ENCODE measurements around the gene BCL10. TPM values are rescaled to one million over a fixed set of nuclear protein-coding genes. Genes with fewer than 3 reads are reported as not detected.

The BCL10 gene
- total RNA-seq, 2 donors from 2014 or later = 21.3 to 22.6 TPM

- Histone ChIP-seq H3K9me3 (ENCODE audit: control insufficient read depth, low read length) (no peaks in the 10 kb centered on the region), H3K9ac (ENCODE audit: extremely low read depth, low read length, poor library complexity, severe bottlenecking) (no peak overlapping the region), H3K36me3 (ENCODE audit: control insufficient read depth, insufficient read depth, low read length) (no peaks in the 10 kb centered on the region), H3K27ac (ENCODE audit: low read depth, low read length) (no peak overlapping the region), H3K4me3 (ENCODE audit: low read length) (no peak overlapping the region), H3K27me3 (ENCODE audit: control insufficient read depth, insufficient read depth, low read length, poor library complexity, severe bottlenecking) (no peaks in the 10 kb centered on the region), H3K4me1 (ENCODE audit: control insufficient read depth, insufficient read depth, low read length) (peaks cover 2% of the 10 kb centered on the region)
- no peak for DNase-seq
- Mint-ChIP-seq H3K27me3 (ENCODE audit: insufficient read depth) (no peaks in the 10 kb centered on the region), H3K4me3 (no peak overlapping the region), H3K36me3 (ENCODE audit: low read depth) (no peaks in the 10 kb centered on the region), H3K9me3 (no peaks in the 10 kb centered on the region), H3K4me1 (peaks cover 20% of the 10 kb centered on the region), H3K27ac (no peak overlapping the region)
- no peak for TF ChIP-seq CTCF (conservative IDR thresholded peaks at IDR 0.05)
- WGBS, 2 experiments (ENCODE audit: insufficient coverage in 1 of 2, insufficient read length in 1 of 2) = 95 to 100% methylated on average over 2 of the region's 2 CpGs
These were observed 44.1 kb upstream of the BCL10 start for GRCh38 chr1:85320371-85321131.

GRCh38 chr1:85319931-85320330, 43.5 kb upstream of the BCL10 start:
- no peaks in the 10 kb centered on the region for H3K9me3 Mint-ChIP-seq
- H3K4me1 Mint-ChIP-seq = peaks cover 14% of the 10 kb centered on the region
- no peak overlapping the region for H3K27ac Mint-ChIP-seq
- DNase-seq = no peak
- H3K9ac ChIP-seq (ENCODE audit: extremely low read depth, low read length, poor library complexity, severe bottlenecking) = no peak overlapping the region
- TF ChIP-seq CTCF (conservative IDR thresholded peaks at IDR 0.05) = no peak
- H3K4me3 Mint-ChIP-seq = no peak overlapping the region
- no peaks in the 10 kb centered on the region for H3K36me3 Mint-ChIP-seq (ENCODE audit: low read depth)
- H3K27me3 Mint-ChIP-seq (ENCODE audit: insufficient read depth) = no peaks in the 10 kb centered on the region
- WGBS, 2 experiments (ENCODE audit: insufficient coverage in 1 of 2, insufficient read length in 1 of 2) = 92 to 93% methylated on average over 2 to 4 of the region's 4 CpGs
- H3K36me3 ChIP-seq (ENCODE audit: control insufficient read depth, insufficient read depth, low read length) = no peaks in the 10 kb centered on the region
- H3K27me3 ChIP-seq (ENCODE audit: control insufficient read depth, insufficient read depth, low read length, poor library complexity, severe bottlenecking) = no peaks in the 10 kb centered on the region
- H3K4me3 ChIP-seq (ENCODE audit: low read length) = no peak overlapping the region
- peaks cover 2% of the 10 kb centered on the region for H3K4me1 ChIP-seq (ENCODE audit: control insufficient read depth, insufficient read depth, low read length)
- no peak overlapping the region for H3K27ac ChIP-seq (ENCODE audit: low read depth, low read length)
- H3K9me3 ChIP-seq (ENCODE audit: control insufficient read depth, low read length) = no peaks in the 10 kb centered on the region

GRCh38 chr1:85319491-85319890, 43.1 kb upstream of the BCL10 start:
- Mint-ChIP-seq H3K9me3 (no peaks in the 10 kb centered on the region), H3K4me3 (no peak overlapping the region), H3K27me3 (ENCODE audit: insufficient read depth) (no peaks in the 10 kb centered on the region), H3K36me3 (ENCODE audit: low read depth) (no peaks in the 10 kb centered on the region), H3K27ac (no peak overlapping the region), H3K4me1 (peaks cover 10% of the 10 kb centered on the region)
- no peak overlapping the region for H3K4me3 ChIP-seq (ENCODE audit: low read length)
- WGBS, 2 experiments (ENCODE audit: insufficient coverage in 1 of 2, insufficient read length in 1 of 2) = 94 to 100% methylated on average over 2 to 3 of the region's 3 CpGs
- no peak overlapping the region for H3K9ac ChIP-seq (ENCODE audit: extremely low read depth, low read length, poor library complexity, severe bottlenecking)
- TF ChIP-seq CTCF (conservative IDR thresholded peaks at IDR 0.05) = no peak
- no peak for DNase-seq
- no peaks in the 10 kb centered on the region for H3K9me3 ChIP-seq (ENCODE audit: control insufficient read depth, low read length)
- H3K27me3 ChIP-seq (ENCODE audit: control insufficient read depth, insufficient read depth, low read length, poor library complexity, severe bottlenecking) = no peaks in the 10 kb centered on the region
- H3K36me3 ChIP-seq (ENCODE audit: control insufficient read depth, insufficient read depth, low read length) = no peaks in the 10 kb centered on the region
- no peak overlapping the region for H3K27ac ChIP-seq (ENCODE audit: low read depth, low read length)
- H3K4me1 ChIP-seq (ENCODE audit: control insufficient read depth, insufficient read depth, low read length) = peaks cover 2% of the 10 kb centered on the region
